Inflammatory macrophage treated with lipopolysaccharide for 1 hour (primary cell): ENCODE data around the gene PLA2G15.
A peak's percentile ranks its signal among the peaks of the same experiment; 100 is the strongest.

Experiments used
- DNase-seq, 2 donors: peaks; one replicate each; pipeline ENCODE4 v3.0.0-alpha.2; 2020 to 2022

Gene PLA2G15

GRCh38 chr16:68255712-68256111 lies 10.5 kb downstream of the PLA2G15 start:
- DNase-seq: no peak

GRCh38 chr16:68257251-68257905 lies 12.2 kb downstream of the PLA2G15 start:
- DNase-seq: peak in 1 of 2 donors; percentile 23

- peak; percentile 47 to 74 for DNase-seq
Measured at GRCh38 chr16:68257906-68258800, 13.0 kb downstream of the PLA2G15 start.

GRCh38 chr16:68259007-68259825 lies 14.0 kb downstream of the PLA2G15 start:
- no peak for DNase-seq

GRCh38 chr16:68263559-68264127 lies 18.5 kb downstream of the PLA2G15 start:
- no peak for DNase-seq

GRCh38 chr16:68264128-68265077 lies 19.2 kb downstream of the PLA2G15 start, which contains the start of gene SLC7A6:
TSS of gene SLC7A6 (plus strand) at chr16:68264526. CDS start at chr16:68274727, 10,201 bp downstream.
- peak; percentile 81 to 92 for DNase-seq

GRCh38 chr16:68265078-68265920 lies 20.1 kb downstream of the PLA2G15 start:
- peak; percentile 46 to 59 for DNase-seq

GRCh38 chr16:68267612-68268405 lies 22.6 kb downstream of the PLA2G15 start:
- DNase-seq: no peak

- no peak for DNase-seq
Measured at GRCh38 chr16:68269793-68270192, 24.6 kb downstream of the PLA2G15 start.

- DNase-seq: no peak
Measured at GRCh38 chr16:68270353-68270752, 25.2 kb downstream of the PLA2G15 start.

GRCh38 chr16:68272507-68273209 lies 27.5 kb downstream of the PLA2G15 start:
- no peak for DNase-seq

- no peak for DNase-seq
Measured at GRCh38 chr16:68273459-68273858, 28.3 kb downstream of the PLA2G15 start.

GRCh38 chr16:68273896-68274295 lies 28.7 kb downstream of the PLA2G15 start:
- DNase-seq: no peak

GRCh38 chr16:68274441-68274840 lies 29.3 kb downstream of the PLA2G15 start:
- DNase-seq: no peak

GRCh38 chr16:68275611-68276191 lies 30.5 kb downstream of the PLA2G15 start:
- no peak for DNase-seq

- no peak for DNase-seq
Measured at GRCh38 chr16:68276223-68276622, 31.1 kb downstream of the PLA2G15 start.

GRCh38 chr16:68279726-68280558 lies 34.8 kb downstream of the PLA2G15 start:
- peak in 1 of 2 donors; percentile 33 for DNase-seq
